ENCODE results near the gene SLC9A9.

The SLC9A9 gene

GRCh38 chr3:143783851-143784370 lies 64.4 kb downstream of the SLC9A9 start:
- no peak for DNase-seq (ENCODE audit: low spot score)
- H3K27ac ChIP-seq, result peak overlapping the region in 1 of 2 donors; percentile 23

GRCh38 chr3:143775459-143775858 lies 72.8 kb downstream of the SLC9A9 start:
- peak; percentile 33 for TF ChIP-seq CTCF (IDR thresholded peaks at IDR 0.05)
- Histone ChIP-seq H3K4me3 (peak overlapping the region; percentile 48), H3K27ac (no peak overlapping the region)
- no peak for DNase-seq (ENCODE audit: low spot score)

More at GRCh38 chr3:143783851-143784370, 64.4 kb downstream of the SLC9A9 start:
- no peak for TF ChIP-seq CTCF (IDR thresholded peaks at IDR 0.05)
- no peak overlapping the region for H3K4me3 ChIP-seq

GRCh38 chr3:143771939-143772338 lies 76.3 kb downstream of the SLC9A9 start:
- DNase-seq (ENCODE audit: low spot score), result no peak
- TF ChIP-seq CTCF (IDR thresholded peaks at IDR 0.05), result no peak
- no peak overlapping the region for H3K27ac ChIP-seq
- H3K4me3 ChIP-seq, result no peak overlapping the region

GRCh38 chr3:143771258-143771657 lies 77.0 kb downstream of the SLC9A9 start:
- TF ChIP-seq CTCF (IDR thresholded peaks at IDR 0.05), result no peak
- DNase-seq (ENCODE audit: low spot score), result no peak
- no peak overlapping the region for H3K27ac ChIP-seq
- H3K4me3 ChIP-seq, result no peak overlapping the region

DNA sequence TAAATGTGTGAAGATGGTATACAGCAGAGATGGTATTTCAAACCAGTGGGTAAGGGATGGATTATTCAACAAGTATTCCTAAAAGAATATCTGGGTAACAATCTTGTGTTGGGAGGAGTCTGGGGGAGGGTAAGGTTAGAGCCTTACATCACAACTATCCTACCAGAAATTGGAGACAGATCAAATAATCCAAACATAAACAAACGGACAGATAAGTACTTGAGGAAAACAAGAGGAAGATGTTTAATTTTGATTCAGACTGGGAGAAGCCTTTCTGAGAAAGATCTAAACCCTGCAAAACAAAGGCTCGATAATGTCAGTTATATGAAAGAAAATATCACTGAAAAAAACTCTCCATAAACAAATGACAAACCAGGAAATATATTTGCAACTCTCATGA lies 77.9 kb downstream of the SLC9A9 start:
- DNase-seq (ENCODE audit: low spot score), result no peak
- no peak for TF ChIP-seq CTCF (IDR thresholded peaks at IDR 0.05)
- Histone ChIP-seq H3K4me3 (no peak overlapping the region), H3K27ac (no peak overlapping the region)

DNA sequence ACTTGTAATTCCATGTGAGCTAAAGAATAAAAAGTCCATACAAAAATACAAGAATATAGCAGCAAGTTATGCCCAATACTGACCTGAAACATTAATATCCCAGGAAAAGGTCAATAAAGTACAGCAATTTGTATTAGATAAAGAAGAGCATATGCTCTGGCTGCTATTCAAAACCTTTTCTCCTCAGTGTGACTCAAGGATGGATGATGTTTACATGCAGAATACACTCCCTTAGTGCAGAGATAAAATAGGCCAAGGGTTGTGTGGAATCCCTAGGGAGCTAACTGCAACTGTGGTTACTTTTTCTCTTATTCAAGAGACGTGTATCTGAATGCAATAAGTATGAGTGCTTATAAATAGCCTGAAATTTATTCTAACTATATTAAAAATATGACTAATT lies 78.7 kb downstream of the SLC9A9 start:
- Histone ChIP-seq H3K4me3 (no peak overlapping the region), H3K27ac (no peak overlapping the region)
- TF ChIP-seq CTCF (IDR thresholded peaks at IDR 0.05), result no peak
- no peak for DNase-seq (ENCODE audit: low spot score)

DNA sequence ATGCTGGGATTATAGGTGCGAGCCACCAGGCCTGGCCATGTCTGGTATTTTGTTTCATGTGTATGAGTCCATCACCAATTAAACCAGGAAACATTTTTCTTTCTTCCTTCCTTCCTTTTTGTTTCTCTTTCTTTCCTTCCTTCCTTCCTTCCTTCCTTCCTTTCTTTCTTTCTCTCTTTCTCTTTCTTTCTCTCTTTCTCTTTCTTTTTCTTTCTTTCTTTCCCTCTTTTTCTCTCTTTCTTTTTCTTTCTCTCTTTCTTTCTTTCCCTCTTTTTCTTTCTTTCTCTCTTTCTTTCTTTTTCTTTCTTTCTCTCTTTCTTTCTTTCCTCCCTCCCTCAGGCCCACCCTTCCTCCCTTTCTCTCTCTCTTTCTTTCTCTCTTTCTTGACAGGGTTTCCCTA lies 83.4 kb downstream of the SLC9A9 start:
- DNase-seq (ENCODE audit: low spot score), result no peak
- no peak for TF ChIP-seq CTCF (IDR thresholded peaks at IDR 0.05)
- H3K4me3 ChIP-seq, result no peak overlapping the region
- no peak overlapping the region for H3K27ac ChIP-seq

Data from coronary artery (tissue), 2 donors.